IPS DF 4.7 (cell line): Measurements from ENCODE around the gene ACKR3.

Experiments used
- DNase-seq: peaks from one replicate; pipeline ENCODE4 v3.0.0-alpha.2; 2013; ENCODE audit warnings: low spot score; ENCODE audit errors: extremely low read depth

Gene ACKR3

DNA sequence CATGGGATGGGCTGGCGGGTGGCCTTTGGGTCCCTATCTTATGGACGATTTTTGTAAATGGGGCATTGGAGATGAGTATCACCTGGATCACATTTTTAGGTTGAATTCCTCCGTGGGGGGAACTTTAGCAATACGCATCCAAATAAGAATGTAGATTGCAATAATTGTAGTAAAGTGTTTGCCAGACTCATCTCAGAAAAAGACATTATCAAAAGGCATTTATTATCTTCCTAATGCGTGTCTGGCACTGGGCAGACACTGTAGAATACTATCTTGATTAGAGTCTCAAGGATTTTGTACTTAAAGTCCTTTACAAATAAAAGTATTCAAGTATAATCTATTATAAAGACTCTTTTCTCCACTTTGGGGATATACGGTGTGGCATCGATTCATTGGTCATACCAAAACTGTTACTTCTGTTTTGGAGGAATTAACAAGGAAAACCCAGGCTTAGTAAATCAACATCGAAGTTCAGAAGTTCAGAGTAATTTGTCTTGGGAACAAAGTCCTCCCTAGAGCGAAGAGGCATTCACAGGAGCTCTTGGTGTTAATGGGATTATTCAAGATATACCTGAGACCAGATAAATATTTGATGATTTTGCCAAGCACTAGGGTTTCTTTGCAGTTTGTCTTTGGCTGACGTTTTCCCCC lies 578 bp upstream of the ACKR3 start:
- no peak for DNase-seq

DNA sequence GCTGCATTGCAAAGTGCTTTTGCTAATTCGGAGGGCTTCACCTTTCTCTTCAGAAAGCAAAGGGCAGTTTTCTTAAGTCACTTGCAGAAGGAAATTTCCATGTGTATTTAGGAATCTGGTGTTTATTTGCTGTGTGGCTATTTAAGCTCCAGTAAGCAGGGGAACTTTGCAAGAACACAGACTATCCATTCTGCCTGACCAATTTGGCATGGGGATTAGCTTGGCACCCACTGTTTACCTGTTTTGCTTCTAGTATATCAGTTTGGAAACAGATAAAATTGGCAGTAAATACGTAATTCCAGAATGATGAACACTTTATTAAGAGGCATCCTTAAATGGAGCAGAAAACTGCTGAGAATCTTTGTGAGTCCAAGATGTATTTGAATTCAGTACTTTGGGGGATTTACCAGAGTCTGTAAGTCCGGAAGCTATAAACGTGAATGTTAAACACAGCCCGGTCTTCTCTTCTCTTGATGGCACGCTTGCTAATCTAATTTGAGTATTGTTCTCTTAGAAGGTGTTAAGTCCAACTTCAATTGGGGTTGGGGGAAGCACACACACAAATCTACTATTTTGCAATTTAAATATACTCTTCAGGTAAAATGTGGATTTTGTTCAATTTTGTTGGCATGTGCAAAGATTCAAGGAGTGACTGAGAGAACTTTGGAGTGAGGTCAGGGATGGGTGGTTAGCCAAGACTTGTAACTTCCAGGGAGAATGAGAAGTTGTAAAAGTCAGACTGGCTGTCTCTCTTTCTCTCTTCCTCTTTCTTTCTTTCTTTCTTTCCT lies 650 bp downstream of the ACKR3 start:
- DNase-seq: no peak

DNA sequence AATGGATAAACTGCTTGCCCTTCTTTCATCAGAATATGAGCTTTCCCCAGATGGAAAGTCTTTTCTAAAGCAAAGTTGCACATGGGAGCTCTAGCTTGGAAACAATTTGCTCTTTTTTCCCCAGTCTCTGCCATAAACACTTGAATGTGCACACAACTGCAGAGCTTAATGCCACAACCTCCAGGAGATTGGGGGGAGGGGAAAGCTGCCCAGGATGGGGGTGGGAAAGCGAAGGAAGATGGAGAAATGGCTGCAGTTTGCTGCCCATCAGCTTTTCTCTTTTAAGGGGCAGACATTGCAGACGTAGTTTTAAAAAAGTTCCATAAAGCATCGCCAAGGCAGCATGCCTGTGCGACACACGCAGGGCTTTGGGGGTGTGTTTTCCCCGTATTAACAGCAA lies 1.5 kb downstream of the ACKR3 start:
- no peak for DNase-seq

DNA sequence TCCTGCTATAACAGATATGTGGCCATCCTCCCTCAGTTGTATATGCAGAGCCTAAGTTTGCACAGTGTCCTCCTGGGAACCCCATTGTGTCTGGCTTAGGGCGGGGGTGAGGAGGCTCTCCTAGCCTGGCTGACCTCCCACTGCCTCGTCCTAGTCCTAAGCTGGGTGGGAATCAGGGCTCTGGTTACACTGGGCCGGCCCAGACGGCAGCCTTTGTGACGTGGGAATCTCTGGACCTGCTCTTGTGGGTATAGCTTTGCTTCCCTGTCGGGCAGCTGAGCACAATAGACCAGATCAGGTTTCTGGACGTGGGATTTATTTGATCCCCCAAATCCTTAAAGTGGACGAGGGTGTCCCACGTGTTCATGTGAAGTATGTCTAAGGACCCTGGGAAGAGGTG lies 2.9 kb downstream of the ACKR3 start:
- no peak for DNase-seq

DNA sequence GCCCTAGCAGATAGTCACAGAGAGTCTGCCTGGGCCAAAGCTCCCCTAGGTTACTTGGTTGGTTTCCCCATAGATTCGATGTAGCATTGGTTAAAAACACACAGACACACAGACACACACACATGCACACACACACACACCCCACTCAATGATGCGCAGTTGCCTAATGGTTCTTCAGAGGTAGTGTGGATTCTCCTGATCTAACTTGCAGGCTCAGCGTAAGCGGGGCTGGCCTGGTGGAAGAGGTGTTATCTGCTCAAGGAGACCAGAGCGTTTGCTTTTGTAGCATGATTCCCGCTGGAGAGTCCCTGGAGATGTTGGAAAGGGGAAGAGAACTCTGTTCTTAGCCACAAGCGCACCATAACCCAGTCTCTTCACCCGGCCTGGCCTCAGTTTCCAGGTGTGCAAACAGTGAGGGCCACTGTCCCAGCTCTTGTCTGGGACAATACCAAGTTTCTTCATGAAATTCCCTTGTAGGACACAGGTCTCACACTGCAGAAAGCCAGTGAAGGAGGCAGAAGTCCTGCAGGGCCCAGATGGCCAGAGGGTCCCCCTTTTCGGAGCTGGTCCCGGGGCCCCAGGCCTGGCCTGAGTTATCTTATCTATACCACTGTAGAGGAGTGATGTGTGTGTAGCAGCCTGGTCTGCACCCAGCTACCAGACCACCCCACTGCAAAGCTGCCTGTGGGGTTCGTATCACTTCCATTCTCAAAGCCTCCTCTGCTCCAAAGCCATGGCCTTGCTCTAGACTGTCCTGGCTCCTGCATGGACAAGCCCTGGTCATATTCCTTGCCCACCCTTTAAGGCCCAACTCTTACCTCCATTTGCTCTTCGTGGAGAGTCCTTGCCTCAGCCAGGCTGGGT lies 3.7 kb downstream of the ACKR3 start:
- DNase-seq: no peak

DNA sequence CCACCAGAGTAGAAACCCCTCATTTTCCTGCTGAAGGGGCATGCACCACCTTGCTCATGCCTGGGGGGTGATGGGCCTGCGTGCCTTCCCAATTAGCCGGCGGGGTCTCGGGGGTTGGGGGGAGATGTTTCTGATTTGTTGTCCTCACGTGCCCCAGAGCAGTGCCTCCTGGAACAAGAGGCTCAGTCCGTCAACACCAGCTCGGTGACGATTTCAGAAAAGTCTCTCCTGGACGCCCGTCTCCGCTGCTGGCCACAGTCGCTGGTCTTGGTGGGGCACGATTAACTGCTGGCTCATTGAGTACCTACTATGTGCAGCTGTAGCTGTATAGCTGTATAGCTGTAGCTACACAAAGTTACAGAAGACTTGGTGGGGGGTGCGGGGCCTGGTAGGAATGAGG lies 4.4 kb downstream of the ACKR3 start:
- no peak for DNase-seq

DNA sequence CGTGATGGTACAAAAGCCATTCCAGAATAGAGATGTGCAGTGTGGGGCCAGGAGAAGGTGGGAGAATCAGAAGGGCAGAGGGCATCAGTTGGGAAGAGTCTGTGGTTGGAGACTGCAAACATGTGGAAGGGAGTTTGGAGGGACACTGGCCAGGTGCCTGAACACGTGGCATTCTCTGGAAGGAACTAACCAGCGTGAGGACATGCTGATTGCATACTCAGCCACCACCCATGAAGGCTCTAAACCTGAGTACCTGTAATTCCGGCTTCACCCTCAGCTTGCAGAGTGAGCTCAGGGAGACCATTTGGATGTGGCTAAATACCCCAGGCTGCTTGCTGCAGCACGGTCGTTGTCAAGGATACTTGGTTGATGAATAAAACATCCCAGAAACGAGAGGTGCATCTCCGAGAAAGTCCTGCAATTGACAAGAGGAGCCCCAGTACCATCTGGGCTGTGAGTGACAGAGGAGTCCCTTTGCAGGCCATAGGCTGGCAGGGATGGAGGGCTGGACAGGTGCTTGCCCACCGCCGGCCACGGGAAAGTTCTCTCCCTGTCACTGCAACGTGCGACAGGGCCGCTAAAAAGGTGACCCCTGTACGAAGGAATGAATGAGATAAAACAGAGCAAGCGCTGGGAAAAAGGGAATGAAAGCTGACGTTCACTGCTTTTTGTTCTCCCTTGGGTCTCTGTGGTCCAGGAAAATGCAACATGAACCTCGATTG lies 5.0 kb downstream of the ACKR3 start:
- DNase-seq: no peak

DNA sequence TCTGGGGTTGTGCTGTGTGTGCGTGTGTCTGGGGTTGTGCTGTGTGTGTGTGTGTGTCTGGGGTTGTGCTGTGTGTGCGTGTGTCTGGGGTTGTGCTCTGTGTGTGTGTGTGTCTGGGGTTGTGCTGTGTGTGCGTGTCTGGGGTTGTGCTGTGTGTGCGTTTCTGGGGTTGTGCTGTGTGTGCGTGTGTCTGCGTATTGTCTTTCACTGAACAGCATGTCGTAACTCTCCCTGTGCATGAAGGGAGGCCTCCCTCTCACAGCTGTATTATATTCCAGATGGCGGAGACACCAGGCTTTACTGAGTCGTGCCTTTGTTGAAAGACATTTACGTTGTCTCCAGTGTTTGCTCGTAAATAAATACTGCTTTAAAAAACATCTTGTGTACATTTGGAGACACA lies 5.9 kb downstream of the ACKR3 start:
- DNase-seq: no peak

DNA sequence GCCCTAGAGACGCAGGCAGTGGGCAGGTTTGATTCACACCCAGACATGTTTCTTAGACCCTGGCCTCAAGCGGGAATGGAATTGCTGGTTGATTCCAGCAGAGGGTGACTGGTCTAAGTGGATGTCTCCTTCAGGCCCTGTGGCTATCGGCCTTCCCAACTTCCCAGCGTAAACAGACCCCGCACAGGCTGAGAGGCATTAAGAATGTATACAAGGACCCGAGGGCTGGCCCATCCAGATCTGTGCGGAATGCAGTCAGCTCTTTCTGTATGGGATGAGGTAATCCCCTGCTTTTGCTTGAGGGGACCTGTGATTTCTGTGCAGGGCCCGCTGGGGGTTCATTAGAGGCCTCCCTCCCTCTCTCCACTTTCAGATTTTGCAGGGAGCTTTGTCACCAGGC lies 6.5 kb downstream of the ACKR3 start:
- no peak for DNase-seq

DNA sequence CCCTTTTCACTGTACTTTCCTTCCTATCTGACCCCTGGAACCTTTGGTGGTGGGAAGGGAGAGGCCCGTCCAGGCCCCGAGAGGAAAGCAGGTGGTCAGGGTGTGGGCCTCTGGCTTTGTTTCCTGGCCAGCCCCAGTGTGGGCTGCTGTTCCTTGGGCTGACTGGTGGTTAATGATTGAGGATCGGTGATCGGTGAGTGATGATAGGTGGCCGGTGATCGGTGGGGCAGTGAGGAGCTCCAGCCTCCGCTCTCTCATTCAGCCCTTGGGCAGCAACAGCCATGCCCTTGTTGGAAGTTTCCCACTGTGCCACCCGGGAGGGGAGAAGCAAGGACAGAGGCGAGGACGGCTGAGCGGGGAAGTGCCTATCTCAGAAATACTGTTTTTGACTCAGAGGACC lies 7.3 kb downstream of the ACKR3 start:
- no peak for DNase-seq

DNA sequence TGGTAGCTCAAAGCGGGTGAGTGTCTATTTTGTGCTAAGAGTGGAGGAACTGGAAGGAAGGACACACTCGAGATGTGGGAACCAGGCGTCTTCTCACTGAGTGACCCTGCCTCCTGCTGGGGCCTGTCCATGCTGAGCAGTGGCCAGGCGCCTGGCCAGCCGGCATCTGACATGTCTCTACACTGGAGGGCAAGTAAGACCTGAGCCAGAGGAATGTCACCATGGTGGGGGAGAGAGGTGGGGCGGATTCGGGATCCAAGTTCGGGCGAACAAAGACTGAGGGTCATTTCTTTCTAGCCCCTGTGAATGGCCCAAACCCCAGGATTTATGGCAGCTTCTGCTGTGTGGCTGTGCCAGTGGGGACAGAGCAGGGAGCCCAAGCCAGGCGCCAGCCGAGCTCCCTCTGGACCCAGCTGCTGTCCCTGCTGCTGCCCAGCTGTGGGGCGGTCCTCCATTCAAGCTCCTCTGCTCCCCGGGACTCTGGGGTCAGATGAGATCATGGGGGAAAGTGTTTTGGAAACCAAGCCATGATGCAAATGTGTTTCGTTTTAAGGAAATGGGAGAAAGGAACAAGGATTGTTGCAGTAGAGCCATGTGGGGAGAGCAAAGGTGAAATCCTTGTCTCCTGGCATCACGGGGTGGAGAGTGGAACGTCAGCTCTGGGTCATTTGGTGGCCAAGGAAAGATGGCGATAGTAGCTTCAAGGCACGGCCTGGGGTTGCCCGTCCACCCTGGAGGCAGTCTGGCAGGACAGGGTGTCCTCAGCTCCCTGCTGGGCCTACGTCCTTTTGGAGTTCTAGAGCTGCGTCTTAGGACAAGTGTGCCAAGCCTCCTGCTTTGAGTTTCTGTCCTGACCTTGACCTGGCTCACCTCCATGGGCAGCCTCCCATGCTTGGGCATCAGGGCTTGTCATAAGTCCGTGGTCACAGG lies 8.1 kb downstream of the ACKR3 start:
- no peak for DNase-seq

DNA sequence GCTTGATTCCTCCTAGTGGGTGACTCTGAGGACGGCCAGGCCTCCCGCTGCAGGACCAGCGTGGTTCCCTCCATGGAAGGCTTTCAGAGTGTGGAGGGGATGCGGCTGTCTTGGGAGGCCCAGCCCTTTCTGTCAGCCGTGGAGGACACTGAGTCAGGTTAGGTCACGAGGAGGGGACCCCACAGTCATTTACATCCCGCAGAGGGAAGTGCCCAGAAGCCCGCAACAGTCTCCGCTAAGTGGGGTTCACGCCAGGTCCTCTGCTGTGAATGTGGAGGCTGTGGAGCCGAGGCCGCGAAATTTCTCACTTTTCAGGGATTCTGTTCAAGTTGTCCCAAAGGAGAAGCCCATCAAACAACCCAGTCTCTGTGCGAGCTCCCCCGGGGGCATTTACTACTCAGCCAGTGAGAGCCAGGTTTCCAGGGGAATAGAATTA lies 8.8 kb downstream of the ACKR3 start:
- no peak for DNase-seq

DNA sequence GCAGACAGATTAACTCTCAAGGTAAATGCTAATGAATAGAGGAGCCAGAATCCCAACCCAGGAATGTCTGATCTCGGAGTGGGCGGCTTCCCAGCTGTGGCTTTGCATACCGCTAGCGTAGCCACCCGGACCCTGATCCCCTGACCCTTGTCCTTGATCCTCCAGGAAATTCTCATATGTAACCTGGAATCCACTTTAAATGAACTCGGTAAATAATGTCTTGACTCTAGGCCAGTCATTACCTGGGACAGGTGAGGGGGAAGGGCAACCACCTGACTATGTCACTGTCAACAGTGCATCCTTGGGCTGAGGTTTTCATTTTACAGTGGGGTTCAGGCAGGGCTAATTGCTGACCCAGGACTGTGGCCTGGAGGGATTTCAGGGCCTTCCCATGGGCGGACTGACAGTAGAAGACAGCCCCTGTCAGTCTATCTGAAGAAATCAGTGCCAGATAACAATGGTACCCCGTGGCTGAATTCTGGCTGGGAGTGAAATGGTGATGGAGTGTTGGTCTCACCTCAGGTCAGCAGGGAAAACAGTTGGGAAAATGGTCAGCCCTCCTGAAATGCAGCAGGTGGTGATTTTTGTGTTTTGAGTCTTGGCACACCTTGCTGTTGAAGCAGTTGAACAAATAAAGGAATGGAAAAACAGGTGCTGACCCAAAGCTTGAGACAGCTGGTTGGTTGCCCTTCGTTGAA lies 9.6 kb downstream of the ACKR3 start:
- no peak for DNase-seq

DNA sequence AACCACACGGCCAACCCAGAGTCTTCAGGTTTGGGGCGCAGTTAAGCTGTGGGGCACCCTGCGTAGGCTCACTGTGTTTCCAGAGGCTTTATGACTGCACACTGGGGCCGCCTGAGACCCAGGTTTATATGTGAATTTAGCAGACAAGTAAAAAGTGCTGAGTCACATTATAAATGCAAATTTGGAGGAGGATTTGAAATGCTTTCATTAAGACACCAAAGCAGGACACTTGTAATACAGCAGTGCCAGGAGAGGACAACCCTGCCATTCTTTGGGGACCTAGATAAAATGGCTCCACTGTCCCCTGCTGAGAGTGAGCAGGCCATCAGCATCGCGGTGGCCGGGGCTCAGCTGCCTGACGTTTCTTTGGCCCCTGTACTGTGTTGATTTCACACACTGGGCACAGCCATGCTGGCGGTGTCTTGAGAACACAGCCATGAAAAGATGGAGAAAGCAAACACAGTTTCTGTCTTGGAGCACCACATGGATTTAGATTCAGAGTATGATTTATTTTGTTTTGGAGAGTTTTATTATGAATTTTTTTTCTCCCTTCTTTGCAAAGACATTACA lies 10.2 kb downstream of the ACKR3 start:
- DNase-seq: no peak

DNA sequence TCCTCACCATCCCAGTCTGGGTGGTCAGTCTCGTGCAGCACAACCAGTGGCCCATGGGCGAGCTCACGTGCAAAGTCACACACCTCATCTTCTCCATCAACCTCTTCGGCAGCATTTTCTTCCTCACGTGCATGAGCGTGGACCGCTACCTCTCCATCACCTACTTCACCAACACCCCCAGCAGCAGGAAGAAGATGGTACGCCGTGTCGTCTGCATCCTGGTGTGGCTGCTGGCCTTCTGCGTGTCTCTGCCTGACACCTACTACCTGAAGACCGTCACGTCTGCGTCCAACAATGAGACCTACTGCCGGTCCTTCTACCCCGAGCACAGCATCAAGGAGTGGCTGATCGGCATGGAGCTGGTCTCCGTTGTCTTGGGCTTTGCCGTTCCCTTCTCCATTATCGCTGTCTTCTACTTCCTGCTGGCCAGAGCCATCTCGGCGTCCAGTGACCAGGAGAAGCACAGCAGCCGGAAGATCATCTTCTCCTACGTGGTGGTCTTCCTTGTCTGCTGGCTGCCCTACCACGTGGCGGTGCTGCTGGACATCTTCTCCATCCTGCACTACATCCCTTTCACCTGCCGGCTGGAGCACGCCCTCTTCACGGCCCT lies 11.2 kb downstream of the ACKR3 start:
- DNase-seq: no peak

DNA sequence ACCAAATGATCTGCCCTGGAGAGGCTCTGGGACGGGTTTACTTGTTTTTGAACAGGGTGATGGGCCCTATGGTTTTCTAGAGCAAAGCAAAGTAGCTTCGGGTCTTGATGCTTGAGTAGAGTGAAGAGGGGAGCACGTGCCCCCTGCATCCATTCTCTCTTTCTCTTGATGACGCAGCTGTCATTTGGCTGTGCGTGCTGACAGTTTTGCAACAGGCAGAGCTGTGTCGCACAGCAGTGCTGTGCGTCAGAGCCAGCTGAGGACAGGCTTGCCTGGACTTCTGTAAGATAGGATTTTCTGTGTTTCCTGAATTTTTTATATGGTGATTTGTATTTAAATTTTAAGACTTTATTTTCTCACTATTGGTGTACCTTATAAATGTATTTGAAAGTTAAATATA lies 11.9 kb downstream of the ACKR3 start:
- DNase-seq: no peak

DNA sequence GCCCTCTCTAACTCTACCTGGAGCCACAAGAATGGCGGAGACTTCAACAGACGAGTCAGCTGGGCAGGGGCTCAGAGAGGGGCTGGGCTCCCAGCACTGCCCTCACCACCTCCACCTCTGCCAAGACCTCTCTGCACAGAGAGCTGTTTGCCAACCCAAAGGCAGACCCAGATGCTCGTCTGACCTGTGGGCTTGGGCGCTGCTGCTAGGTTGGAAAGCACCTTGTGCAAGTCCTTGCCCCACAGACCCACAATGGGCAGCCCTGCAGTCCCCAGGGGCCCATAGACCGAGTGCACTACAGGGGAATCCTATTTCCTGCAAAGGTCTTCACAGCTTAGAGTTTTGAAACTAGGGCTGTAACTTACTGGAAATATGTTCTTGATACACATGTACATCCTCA lies 13.3 kb downstream of the ACKR3 start:
- DNase-seq: no peak

DNA sequence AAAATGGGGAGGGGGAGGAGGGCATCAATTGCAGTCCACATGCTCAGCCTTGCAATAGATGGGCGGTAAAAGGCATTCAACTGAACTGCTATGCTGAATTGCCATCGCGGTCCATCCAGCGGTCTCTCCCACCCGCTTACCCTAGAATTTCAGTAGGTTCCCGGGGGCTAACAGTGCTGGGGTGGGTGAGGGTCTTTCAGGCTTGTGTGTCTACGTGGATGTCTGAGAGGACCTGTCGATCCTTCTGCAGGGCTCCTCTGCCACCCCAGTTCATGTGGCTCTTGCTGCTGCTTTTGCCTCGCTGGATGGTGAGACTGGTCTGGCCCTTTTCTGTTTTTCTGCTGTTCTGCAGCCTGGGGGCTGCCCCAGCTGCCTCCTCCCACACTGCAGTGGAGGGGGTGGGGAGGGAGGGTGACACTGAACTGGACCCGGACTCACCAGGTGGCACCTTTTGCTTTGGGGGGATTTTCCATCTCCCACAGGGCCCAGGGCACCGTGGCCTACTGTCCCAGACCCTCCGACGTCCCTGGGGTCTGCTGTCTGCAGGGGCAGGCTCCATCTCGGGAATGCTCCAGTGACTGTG lies 14.1 kb downstream of the ACKR3 start:
- no peak for DNase-seq
